Gastroesophageal sphincter (tissue), 4 donors: Measurements from ENCODE around the gene BNIP5. TPM values are rescaled to one million over a fixed set of nuclear protein-coding genes. Genes with fewer than 3 reads are reported as not detected.

ENCODE experiments used
- ATAC-seq: fragments of 150-250 bp; one replicate; pipeline ENCODE4 v1.9.1; 2016; ENCODE audit warnings: mild to moderate bottlenecking, moderate library complexity
- H3K27ac ChIP-seq, 4 donors: fragments of 200-600 bp; sonication (generic) in 3 of 4; 1 replicate in 3 of 4; 2 replicates in 1 of 4; pipeline ENCODE4 v1.5.1; 2016 to 2019
- H3K27me3 ChIP-seq: fragments of 200-600 bp; sonication (generic); one replicate; pipeline ENCODE4 v1.5.1; 2019
- H3K36me3 ChIP-seq, 2 donors: fragments of 200-600 bp; sonication (generic); one replicate each; pipeline ENCODE4 v1.5.1; 2019; ENCODE audit warnings: control low read depth in 1 of 2
- H3K4me1 ChIP-seq, 3 donors: fragments of 200-600 bp; sonication (generic); 1 replicate in 2 of 3; 2 replicates in 1 of 3; pipeline ENCODE4 v1.5.1; 2016 to 2019; ENCODE audit warnings: control low read depth in 2 of 3
- H3K4me3 ChIP-seq, 2 donors: fragments of 200-600 bp; sonication (generic); one replicate each; pipeline ENCODE4 v1.5.1; 2019; ENCODE audit warnings: mild to moderate bottlenecking in 1 of 2, moderate library complexity in 1 of 2
- H3K9me3 ChIP-seq, 3 donors: fragments of 200-600 bp; sonication (generic); one replicate each; pipeline ENCODE4 v1.5.1; 2017 to 2019; ENCODE audit warnings: control low read depth in 2 of 3
- EP300 ChIP-seq: sonication (generic); formaldehyde crosslinking; IDR thresholded peaks from one replicate; pipeline ENCODE4 v1.6.1; 2017; ENCODE audit warnings: antibody characterized with exemption, mild to moderate bottlenecking
- POLR2A ChIP-seq, 2 donors: fragments of 450-650 bp; IDR thresholded peaks; one replicate each; pipeline ENCODE4 v1.6.1; 2017; ENCODE audit warnings: antibody characterized with exemption in 2 of 2, mild to moderate bottlenecking in 2 of 2, moderate library complexity in 1 of 2
- POLR2AphosphoS5 ChIP-seq: sonication (generic); formaldehyde crosslinking; IDR thresholded peaks from one replicate; pipeline ENCODE4 v1.6.1; 2017; ENCODE audit warnings: antibody characterized with exemption
- WGBS, 2 donors: methylation state at CpG; one replicate each; pipeline ENCODE4 v1.1.5; 2018; ENCODE audit warnings: low coverage in 1 of 2; 5-methylcytosine and 5-hydroxymethylcytosine counted together
- total RNA-seq, 4 donors: library from RNA; depleted of rRNA; stranded (reverse); fragments of >200 nt; gene quantifications; one replicate each; pipeline ENCODE4 v1.1.0, GENCODE V29; 2016
- TF ChIP-seq, protein P1 (sequence below), 4 experiments: fragments of 200-600 bp in 2 of 4; fragments of 450-650 bp in 2 of 4; sonication (generic) in 1 of 4; IDR thresholded peaks; one replicate each; pipeline ENCODE4 v1.5.1; 2017 to 2019; ENCODE audit warnings: antibody characterized with exemption in 4 of 4, mild to moderate bottlenecking in 2 of 4, moderate library complexity in 2 of 4

The BNIP5 gene
- total RNA-seq, 4 donors from 2014 or later: not detected

DNA sequence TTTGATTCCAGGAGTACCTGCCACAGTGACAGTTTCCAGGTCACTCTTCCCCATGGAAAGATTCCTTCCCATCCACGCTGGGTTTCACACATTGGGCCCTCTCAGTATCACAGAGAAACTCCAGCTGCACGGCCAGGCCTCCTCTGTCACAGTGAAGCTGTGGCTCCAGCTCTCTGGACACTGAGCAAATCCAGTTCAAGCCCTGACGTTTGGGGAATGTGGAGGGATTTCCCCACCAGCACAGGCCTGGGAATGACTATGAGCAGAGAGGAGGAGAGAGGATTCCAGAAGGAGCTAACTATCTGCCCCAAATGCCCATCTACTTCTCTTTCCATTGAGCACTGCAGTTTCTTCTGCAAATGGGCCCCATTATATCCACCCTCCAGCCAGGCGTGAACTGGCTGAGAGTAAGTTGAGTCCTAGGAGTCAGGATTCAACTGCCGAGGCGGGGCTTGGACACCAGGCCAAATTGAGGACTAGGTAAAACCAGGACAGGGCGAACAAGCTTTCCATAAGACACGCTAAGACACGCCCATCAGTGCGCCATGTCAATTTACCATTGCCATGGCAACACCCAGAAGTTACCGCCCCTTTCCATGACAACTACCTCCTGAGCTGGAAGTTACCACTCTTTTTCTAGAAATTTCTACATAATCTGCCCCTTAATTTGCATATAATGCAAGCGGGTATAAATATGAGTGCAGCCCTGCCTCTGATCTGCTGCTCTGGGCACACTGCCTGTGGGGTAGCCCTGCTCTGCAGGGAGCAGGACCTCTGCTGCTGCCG lies 9.2 kb upstream of the BNIP5 start:
- 90 to 97% methylated on average over 8 to 10 of the region's 13 CpGs for WGBS, 2 donors
- ATAC-seq: no peak
- no peaks in the 10 kb centered on the region for H3K9me3 ChIP-seq
- peaks cover 9% of the 10 kb centered on the region for H3K27me3 ChIP-seq
- H3K36me3 ChIP-seq: no peaks in the 10 kb centered on the region
- H3K27ac ChIP-seq: no peak overlapping the region
- H3K4me3 ChIP-seq: no peak overlapping the region
- TF ChIP-seq, protein P1, sequence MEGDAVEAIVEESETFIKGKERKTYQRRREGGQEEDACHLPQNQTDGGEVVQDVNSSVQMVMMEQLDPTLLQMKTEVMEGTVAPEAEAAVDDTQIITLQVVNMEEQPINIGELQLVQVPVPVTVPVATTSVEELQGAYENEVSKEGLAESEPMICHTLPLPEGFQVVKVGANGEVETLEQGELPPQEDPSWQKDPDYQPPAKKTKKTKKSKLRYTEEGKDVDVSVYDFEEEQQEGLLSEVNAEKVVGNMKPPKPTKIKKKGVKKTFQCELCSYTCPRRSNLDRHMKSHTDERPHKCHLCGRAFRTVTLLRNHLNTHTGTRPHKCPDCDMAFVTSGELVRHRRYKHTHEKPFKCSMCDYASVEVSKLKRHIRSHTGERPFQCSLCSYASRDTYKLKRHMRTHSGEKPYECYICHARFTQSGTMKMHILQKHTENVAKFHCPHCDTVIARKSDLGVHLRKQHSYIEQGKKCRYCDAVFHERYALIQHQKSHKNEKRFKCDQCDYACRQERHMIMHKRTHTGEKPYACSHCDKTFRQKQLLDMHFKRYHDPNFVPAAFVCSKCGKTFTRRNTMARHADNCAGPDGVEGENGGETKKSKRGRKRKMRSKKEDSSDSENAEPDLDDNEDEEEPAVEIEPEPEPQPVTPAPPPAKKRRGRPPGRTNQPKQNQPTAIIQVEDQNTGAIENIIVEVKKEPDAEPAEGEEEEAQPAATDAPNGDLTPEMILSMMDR (IDR thresholded peaks at IDR 0.05): no peak
- no peak for TF ChIP-seq POLR2A (IDR thresholded peaks at IDR 0.05)
- no peak for TF ChIP-seq POLR2AphosphoS5
- TF ChIP-seq EP300: no peak
- peaks cover 0 to 7% (median 0%) of the 10 kb centered on the region in 3 donors for H3K4me1 ChIP-seq

DNA sequence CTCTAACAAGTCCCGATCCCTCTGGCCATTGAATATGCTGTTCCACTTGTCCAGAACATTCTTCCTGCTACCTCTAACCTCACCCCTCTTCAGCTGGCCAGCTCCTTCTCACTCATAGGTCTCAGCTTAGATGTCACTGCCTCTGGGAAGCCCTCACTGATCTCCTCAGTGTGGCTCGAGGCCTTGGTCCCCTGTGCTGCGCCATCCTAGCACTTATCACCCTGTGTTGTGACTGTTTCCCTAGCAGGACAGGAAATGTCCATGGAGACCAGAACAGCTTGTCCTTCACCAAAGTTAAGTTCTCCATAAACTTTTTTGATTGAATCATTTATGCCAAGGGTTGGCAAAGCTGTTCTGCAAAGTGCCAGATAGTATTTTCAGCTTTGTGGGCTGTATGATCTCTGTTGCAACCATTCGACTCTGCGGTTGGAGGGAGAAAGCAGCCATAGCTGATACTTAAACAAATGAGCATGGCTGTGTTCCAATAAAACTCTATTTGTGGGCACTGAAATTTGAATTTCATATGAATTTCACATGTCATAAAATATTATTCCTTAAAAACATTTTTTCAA lies 6.5 kb upstream of the BNIP5 start:
- no peak for ATAC-seq
- Histone ChIP-seq H3K4me1 (peaks cover 0 to 12% (median 0%) of the 10 kb centered on the region in 3 donors), H3K27me3 (peaks cover 13% of the 10 kb centered on the region), H3K27ac (no peak overlapping the region), H3K4me3 (no peak overlapping the region), H3K36me3 (no peaks in the 10 kb centered on the region), H3K9me3 (no peaks in the 10 kb centered on the region)
- WGBS, 2 donors: 83 to 92% methylated on average over 5 of the region's 5 CpGs
- TF ChIP-seq POLR2A (IDR thresholded peaks at IDR 0.05) (no peak), EP300 (no peak), POLR2AphosphoS5 (no peak)
- TF ChIP-seq, protein P1 (IDR thresholded peaks at IDR 0.05): no peak

DNA sequence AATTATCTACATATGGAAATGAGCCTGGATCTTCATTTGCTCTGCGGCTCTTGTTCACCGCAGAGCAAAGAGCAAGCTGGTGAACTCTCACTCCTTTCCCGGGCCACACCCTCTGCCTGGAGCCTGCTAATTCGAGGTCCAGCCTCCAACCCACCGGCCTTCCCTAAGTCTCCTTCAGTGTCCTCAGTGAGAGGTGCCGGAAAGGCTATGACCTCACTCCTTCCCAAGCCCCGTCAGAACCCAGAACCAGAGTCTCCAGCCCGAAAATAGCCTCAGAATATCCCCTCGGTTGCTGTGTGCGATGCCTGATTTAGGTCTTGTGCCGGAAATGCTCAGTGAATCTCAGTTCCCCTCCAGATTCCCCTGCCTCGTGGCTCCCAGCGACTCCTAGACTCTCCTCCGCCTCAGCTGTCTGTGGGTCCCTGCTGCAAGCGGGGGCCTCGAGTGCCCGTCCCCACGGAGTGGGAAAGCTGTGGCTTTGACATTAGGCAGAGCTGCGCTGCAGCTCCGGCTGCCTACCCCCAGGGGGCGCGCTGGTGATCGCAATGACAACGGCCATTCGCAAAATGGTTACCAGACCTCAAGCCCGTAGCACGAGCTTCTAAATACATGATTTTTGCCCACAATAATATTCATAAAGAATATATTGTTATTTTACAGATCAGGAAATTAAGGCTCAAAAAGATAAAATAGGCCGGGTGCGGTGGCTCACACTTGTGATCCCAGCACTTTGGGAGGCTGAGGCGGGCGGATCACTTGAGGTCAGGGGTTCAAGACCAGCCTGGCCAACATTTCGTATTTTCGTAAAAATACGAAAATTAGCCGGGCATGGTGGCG lies 4.1 kb upstream of the BNIP5 start:
- Histone ChIP-seq H3K4me3 (peak overlapping the region in 1 of 2 donors; percentile 26), H3K36me3 (no peaks in the 10 kb centered on the region), H3K27me3 (peaks cover 24% of the 10 kb centered on the region), H3K4me1 (peaks cover 0 to 12% (median 0%) of the 10 kb centered on the region in 3 donors), H3K27ac (peak overlapping the region in 1 of 4 donors; percentile 48), H3K9me3 (no peaks in the 10 kb centered on the region)
- peak; percentile 80 for ATAC-seq
- WGBS, 2 donors: 41 to 51% methylated on average over 12 to 20 of the region's 36 CpGs
- no peak for TF ChIP-seq POLR2A (IDR thresholded peaks at IDR 0.05)
- TF ChIP-seq POLR2AphosphoS5: peak; percentile 26
- TF ChIP-seq, protein P1 (IDR thresholded peaks at IDR 0.05): peak; percentile 80 to 97 (median 92)
- no peak for TF ChIP-seq EP300

DNA sequence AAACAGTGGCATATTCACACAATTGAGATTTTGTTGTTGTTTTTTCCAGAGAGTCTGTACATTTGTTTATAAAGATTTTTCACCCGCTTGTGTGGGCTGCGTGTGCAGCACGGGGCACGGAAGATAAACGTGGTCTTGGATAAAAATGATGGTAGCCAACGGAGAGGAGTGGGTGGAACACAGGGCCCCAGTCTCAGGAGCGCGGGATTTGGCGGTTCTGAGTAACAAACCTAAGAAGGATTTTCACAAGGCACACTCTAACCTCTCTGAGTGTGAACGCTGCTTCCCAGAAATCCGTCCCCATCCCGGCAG lies 3.6 kb upstream of the BNIP5 start:
- Histone ChIP-seq H3K27me3 (peaks cover 30% of the 10 kb centered on the region), H3K4me1 (peaks cover 0 to 12% (median 0%) of the 10 kb centered on the region in 3 donors), H3K4me3 (no peak overlapping the region), H3K27ac (no peak overlapping the region), H3K9me3 (no peaks in the 10 kb centered on the region), H3K36me3 (no peaks in the 10 kb centered on the region)
- TF ChIP-seq POLR2AphosphoS5 (no peak), EP300 (no peak), POLR2A (IDR thresholded peaks at IDR 0.05) (no peak)
- TF ChIP-seq, protein P1 (IDR thresholded peaks at IDR 0.05): no peak
- WGBS, 2 donors: 56 to 66% methylated on average over 12 of the region's 12 CpGs
- no peak for ATAC-seq
